GM19372 (cell line): ENCODE results near the gene PLCB1.

Experiments
- ATAC-seq: cut with Tn5 transposase; IDR thresholded peaks from one replicate; pipeline ENCODE4 v1.9.1; 2021; ENCODE audit warnings: mild to moderate bottlenecking, low read depth, moderate library complexity; ENCODE audit not compliant: unreplicated experiment

PLCB1 gene

DNA sequence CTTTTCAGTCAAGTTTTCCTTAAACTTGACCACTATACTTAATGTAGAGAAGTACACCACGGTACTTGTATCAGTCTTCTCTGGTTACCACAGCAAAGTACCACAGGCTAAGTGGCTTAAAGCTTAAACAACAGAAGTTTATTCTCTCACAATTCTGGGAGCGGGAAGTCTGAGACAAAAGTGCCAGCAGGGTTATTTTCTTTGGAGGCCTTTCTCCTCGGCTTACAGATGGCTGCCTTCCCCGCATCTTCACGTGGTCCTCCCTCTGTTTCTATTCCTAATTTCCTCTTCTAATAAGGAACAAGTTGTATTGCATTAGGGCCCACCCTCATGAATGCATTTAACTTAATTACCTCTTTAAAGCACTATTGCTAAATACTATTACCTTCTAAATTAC lies 258.0 kb downstream of the PLCB1 start:
- ATAC-seq: no peak

- ATAC-seq: no peak
These were observed 258.4 kb downstream of the PLCB1 start for GRCh38 chr20:8390500-8390899.

GRCh38 chr20:8393381-8393780 lies 261.3 kb downstream of the PLCB1 start:
- ATAC-seq: no peak

- peak; percentile 84 for ATAC-seq
These were observed 262.4 kb downstream of the PLCB1 start for GRCh38 chr20:8394308-8394945.

DNA sequence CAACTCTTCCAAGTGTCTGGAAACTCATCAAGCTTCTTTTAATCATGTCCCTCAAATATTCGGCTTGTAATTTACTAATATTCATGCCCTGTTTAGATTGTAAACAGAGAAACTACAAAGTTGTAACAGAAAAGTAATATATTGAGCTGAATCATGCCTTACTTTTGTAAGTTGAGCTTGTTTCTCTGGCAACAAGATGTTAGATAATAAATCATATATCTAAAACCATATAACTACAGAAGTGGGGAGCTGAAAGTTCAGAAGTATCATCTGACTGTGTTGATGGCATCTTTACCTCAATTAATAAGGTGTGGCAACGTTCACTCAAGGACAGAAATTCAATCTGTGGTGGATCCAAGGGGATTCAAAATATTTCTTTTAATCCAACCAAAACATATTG lies 263.9 kb downstream of the PLCB1 start:
- ATAC-seq: no peak

DNA sequence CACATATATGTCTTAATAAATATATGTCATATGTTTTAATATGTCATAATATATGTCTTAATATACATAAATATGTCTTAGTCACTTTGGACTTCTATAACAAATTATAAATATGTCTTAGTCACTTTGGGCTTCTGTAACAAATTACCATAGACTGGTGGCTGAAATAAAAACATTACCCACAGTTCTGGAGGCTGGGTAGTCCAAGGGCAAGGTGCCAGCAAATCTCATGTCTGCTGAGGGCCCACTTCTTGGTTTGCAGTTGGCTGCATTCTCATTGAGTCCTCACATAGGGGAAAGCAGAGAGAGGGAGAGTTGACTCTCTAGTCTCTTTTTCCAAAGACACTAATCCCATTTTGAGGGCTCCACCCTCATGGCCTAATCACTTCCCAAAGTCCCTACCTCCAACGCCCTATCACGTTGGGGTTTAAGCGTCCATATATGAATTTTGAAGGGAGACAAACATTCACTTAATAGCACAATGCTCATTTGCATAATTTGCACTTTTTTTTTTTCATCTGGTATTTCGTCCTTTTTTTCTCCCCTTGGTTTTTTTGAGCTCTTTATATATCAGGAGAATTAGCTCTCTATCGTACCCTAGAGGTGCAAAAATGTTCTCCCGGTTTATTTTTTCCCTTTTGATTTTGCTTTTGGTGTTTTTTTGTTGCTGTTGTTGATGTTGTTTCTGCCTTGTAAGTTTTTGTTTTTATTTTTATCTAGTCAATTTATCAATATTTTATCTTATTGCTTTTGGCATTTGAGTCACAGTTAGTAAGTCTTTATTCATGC lies 266.4 kb downstream of the PLCB1 start:
- ATAC-seq: no peak

DNA sequence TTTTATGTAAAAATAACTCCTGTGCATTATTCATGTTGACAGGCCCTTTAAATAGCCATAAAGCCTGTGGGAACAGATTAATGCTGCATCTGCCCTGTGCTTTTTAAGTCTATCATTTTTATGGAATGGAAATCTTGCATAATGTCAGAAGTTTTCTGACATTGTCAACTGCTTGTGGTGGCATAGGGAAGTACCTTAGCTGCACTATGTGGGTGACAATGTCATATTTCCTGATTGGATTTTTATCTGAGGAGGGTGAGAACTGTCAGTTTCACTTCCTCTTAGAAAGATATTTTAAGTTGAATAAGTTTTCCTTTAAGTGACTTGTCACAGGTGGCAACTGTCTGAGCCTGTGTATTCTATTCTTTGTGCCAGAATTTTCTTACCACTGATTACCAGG lies 267.9 kb downstream of the PLCB1 start:
- peak; percentile 97 for ATAC-seq

DNA sequence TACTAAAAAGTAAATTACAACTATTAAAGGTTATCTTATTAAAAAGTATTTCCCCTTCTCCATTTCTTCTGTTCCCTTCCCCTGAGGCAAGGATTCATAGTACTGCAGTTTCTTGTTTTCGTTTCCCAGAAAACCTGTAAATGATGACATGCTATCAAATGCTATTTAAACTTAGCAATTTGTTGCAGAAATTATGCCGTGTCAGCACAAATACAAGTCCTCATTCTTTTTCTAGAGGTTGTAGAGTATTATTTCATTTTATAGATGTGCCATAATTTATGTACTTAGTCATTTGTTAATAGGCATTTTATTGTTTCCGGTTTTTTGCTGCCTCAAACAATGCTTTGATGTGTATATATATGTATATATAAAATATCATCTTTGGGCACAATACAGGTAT lies 268.4 kb downstream of the PLCB1 start:
- ATAC-seq: no peak

DNA sequence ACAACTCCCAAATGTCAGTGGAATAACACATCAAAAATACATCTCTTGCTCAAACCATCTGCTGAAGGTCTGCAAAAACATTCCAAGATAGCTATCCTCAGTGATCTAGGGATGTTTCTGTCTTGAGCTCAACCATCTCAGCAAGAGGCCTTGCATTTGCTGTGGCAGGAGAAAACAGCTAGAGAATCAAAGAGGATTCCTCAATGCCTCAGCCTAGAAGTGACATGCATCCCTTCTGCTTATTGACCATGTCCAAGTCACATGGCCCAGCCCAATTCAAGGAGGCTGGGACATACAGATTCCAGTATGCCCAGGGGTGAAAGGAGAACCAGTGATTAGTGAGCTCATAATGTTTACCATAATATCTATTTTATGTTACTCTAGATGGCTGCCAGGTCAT lies 269.5 kb downstream of the PLCB1 start:
- no peak for ATAC-seq

- no peak for ATAC-seq
These were observed 270.7 kb downstream of the PLCB1 start for GRCh38 chr20:8402798-8403197.

DNA sequence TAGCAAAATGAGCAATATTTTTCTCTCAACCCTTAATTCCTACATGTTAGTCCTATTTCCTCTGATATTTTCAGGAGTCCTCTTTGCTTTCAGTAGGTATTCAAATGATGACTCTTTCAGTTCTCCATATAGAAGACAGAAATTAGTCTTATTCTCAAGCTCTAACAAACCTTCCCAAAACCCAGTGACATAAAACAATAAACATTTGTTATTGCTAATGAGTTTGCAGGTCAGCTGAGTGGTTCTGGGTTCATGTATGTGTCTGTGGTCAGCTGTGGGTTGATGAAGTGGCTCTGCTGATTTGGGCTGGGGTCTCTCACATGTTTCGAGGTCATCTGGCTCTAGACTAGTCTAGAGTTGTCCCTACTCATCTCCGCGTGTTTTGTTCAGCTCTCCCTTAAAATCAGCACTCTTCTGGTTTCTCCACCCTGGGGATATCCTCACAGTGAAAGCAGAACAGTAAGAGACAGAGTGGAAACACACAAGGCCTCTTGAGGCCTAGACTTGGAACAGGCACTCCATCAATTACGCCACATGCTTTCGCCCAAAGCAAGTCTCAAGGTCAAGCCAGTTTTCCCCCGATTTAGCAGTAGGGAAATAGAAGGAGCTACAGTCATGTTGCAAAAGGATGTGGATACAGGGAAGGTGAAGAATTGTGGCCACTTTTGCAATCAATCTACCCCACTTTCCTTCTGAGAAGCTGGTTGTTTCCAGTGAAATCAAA lies 273.0 kb downstream of the PLCB1 start:
- ATAC-seq: no peak

- no peak for ATAC-seq
These were observed 274.3 kb downstream of the PLCB1 start for GRCh38 chr20:8406391-8406790.

GRCh38 chr20:8408587-8409307 lies 276.7 kb downstream of the PLCB1 start:
- no peak for ATAC-seq

GRCh38 chr20:8413691-8414090 lies 281.6 kb downstream of the PLCB1 start:
- no peak for ATAC-seq

DNA sequence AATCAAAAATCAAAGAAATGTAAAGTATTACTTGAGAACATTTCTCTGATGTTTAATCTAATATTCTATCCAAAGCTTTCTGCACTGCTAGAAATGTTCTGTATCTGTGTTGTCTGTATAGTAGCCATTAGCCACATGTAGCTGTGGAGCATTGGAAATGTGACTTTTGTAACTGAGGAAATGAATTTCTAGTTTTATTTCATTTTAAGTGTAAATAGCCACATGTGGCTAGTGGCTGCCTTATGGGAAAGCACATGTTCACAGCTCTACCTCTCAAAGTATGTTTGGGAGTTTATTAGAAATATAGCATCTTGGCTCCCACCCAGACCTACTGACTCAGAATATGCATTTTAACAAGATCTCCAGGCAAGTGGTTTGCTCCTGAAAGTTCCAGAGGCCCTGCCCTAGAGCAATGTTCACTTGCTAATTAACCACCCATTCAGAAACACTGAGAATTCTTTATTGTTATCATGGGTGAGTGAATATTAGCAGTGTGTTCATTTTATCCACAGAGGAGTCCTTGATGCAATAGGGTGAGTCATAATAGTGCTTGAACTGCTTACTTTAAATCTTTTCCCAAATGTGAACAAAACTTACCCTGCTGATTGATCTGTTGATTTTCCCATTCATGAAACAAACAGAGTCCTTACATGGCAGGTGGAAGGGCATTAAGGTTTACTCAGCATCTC lies 282.7 kb downstream of the PLCB1 start:
- ATAC-seq: no peak

DNA sequence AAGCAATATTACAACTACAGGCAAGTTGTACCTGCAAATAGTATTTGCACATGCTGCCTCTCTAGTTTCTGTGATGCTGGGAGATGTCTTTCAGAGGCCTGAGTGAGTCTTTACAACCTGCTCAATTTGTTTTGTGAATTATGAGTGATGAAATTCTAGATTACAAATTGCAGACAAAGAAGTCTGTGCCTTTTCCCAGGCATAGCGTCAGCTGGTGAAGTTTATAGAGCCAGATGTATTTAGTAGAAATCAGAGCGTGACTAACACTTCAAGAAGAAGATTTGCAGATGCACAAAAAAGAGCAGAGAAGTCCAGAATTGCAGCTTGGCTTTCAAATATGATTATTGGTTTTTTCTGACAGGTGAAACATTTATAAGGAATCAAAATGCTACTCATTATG lies 289.9 kb downstream of the PLCB1 start:
- no peak for ATAC-seq

GRCh38 chr20:8423482-8423881 lies 291.4 kb downstream of the PLCB1 start:
- ATAC-seq: no peak

GRCh38 chr20:8424010-8424409 lies 291.9 kb downstream of the PLCB1 start:
- no peak for ATAC-seq

GRCh38 chr20:8425016-8425415 lies 292.9 kb downstream of the PLCB1 start:
- ATAC-seq: no peak

DNA sequence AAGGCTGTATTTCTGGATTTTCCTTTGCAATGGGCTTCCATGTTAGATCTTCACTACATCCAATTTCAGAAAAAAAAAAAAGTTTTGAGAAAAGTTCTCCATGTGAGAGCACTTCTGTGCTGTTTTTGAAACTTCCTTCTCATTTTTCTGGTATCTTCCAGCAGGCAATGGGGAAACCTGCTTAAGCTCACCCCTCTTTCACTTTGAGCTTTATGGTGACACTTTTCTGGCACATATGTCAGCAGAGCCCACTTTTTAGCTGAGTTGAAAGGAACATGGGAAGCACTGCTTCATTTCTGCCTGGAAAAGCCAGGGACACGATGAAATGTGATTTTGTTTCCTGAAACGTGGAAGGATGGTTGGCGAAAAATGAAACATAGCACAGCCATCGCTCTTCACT lies 293.7 kb downstream of the PLCB1 start:
- no peak for ATAC-seq
